Measurements from ENCODE around the gene NPAS2. TPM values are rescaled to one million over a fixed set of nuclear protein-coding genes. Genes with fewer than 3 reads are reported as not detected.

Gene NPAS2
- total RNA-seq, 1 donor from 2014 or later: 11.7 TPM

- DNase-seq (ENCODE audit: low read depth in 2 of 2): no peak
These were observed 33.3 kb downstream of the NPAS2 start for GRCh38 chr2:100852999-100853908.

DNA sequence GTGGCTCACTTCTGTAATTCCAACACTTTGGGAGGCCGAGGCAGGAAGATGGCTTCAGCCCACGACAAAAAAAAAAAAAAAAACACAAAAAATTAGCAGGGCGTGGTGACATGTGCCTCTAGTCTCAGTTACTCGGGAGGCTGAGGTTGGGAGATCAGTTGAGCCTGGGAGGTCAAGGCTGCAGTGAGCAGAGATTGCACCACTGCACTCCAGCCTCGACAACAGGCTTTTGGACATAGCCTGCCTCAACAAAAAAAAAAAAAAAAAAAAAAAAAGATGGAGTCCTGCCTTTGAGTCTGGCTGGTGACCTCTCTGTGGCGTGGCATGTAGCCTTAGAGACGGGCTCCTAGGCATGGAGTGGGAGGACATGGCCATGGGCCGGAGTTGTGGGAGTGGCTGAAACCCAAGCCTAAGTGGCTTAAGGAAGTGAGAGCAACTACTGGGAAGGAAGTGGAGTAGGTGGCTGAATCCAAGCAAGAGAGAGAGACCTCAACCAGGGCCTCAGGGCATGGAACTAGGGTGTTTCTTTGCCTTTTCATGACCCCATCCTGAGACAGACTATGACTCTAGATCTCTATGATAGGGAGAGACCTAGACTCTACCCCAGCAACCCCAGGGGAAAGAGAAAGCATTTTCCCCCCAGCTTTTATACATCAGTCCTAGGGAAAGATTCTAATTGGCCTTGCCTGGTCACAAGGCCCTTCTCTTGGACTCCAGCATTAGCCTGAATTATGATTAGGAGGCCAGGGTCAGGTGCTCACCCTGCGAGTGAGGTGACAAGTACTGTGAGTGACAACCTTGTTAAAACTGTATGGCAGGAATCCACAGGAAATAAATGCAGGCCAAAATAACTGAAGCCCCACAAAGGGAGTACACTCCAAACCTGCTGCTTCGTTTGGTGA, 34.2 kb downstream of the NPAS2 start:
- no peak for DNase-seq (ENCODE audit: low read depth in 2 of 2)

DNA sequence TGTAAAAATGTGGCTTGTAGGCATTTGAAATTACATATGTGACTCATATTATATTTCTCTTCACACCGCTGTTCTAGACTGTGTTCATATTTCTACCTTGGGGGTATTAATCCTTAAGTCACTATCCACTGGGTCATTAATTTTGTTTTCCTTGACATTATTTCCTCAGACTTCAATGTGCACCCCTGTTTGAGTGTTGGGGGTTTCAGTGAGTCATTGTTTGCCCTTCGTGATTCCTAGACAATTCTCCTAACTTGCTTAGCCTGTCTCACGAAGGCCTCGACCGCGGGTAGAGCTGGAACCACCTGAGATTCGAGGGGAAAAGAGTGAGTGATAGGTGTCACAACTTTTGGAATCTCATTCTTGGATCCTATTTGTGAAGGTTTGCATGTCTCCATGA, 35.1 kb downstream of the NPAS2 start:
- no peak for DNase-seq (ENCODE audit: low read depth in 2 of 2)

DNA sequence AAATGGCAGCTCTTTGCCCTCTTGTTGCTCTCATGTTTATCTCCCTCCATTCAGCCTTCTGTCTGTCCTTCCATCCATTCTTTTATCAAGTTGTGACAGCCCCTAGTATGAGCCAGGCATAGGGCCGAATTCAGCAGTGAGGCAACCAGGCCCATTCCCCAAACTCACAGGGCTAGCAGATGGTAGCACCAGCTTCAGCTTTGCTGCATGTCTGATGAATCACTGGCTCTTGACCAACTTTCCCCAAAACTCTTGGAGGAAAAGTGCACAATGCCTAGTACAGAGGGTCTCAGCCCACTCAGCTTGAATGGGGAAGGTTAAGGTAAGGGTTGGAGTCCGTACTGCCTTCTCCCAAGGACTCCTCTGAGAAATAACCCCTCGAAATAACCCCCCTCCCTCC, 35.7 kb downstream of the NPAS2 start:
- no peak for DNase-seq (ENCODE audit: low read depth in 2 of 2)

- no peak for DNase-seq (ENCODE audit: low read depth in 2 of 2)
These were observed 36.8 kb downstream of the NPAS2 start for GRCh38 chr2:100856732-100857131.

DNA sequence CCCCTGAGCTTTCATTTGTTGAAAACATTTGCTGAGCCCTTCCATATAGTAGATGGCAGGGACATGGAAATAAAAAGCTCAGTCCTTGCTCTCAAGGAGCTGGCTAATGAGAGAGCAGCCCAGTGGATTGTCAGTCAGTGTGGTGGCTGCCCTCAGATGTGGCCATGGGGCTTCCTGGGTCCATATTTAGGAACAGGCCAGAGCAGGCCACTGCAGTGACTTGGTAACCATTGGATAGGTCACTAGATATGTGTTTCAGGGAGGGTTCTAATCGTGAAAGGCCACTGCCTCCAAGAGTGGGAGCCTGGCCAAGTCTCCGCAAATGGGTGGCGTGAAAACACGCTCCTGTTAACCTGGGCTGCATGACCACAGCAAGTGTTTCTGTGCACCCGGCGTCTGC, 37.4 kb downstream of the NPAS2 start:
- peak in 1 of 2 donors; percentile 16 for DNase-seq (ENCODE audit: low read depth in 2 of 2)

DNA sequence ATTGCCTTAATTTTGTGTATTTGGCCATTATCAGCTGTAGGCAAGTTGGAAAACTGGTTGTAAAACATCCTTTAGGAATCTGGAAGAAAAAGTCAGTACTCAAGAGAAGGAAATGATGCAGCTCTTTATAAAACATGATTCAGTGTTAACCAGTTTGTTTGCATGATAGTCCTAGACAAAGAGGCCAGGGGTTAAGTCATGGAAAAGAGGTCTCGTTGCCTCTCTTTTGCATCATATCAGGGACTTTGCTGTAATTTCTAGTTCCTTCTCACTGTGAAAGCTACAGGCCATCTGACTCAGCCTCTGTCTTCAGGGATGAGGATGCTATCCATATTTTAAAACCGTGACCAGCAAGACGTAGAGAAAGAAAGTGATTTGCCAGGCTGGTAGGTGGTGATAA, 38.0 kb downstream of the NPAS2 start:
- peak in 1 of 2 donors; percentile 79 for DNase-seq (ENCODE audit: low read depth in 2 of 2)

DNA sequence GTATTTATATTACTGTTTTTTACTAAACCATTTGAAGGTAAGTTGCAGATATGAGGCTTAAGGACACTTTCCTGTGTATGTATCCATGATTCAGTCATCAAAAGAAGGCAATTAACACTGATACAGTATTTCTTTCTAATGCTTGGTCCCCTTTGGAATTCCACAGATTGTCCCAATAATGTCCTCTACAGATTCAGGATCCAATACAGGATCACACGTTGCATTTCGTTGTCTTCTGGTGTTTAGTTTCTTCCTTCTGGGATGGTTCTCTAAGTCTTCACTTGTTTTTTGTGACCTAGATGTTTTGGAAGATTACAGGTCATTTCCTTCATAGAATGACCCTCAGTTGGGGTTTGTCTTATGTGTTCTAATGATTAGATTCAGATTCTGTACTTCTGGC, 40.0 kb downstream of the NPAS2 start:
- no peak for DNase-seq (ENCODE audit: low read depth in 2 of 2)

GRCh38 chr2:100861340-100861739, 41.4 kb downstream of the NPAS2 start:
- DNase-seq (ENCODE audit: low read depth in 2 of 2): no peak

- DNase-seq (ENCODE audit: low read depth in 2 of 2): no peak
These were observed 42.1 kb downstream of the NPAS2 start for GRCh38 chr2:100862081-100862480.

DNA sequence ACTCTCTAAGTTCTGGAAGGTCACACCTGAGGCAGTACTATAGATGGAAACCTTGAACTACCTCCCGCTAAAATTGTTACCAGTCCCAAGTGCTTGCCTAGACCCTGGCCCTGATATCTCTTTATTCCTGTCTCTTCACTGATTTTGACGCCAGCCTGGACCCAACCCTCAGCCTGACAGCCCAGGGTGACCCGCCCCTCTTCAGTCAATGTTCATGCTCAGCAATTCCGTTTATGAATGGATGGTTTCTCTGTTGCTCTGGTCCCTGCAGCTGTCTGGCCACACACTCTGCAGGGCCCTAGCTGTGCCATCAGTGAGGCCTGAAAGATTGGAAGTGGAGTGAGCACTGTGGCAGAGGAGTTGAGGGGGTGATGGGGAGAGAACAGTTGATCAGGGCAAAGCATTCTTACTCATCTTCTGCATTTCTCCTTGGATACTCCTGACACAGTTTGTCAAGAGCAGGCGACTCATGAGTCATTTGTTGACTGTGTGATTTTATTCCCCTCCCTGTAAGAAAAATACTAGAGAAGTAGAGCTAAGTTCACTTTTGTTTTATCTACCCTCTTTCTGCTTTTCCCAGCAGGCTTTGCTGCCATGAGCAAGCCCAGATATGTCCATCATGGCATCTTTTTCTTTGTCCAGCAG, 46.0 kb downstream of the NPAS2 start:
- DNase-seq (ENCODE audit: low read depth in 2 of 2): peak in 1 of 2 donors; percentile 61

DNA sequence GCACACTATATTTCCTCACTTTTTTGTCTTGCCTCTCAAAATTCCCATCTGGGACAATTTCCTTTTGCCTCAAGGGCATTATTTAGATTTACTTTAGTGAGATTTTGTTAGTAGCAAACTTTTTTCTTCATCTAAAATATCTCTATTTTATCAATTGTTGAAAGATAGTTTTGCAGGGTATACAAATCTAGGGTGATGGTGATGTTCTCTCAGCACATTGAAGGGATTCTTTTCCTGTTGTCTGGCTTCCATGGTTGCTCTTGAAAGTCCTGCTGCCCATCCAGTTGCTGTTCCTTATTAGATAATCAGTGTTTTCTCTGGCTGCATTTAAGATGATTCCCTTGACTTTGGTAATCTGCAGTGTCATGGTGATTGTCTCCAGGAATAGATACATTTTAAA, 48.1 kb downstream of the NPAS2 start:
- DNase-seq (ENCODE audit: low read depth in 2 of 2): no peak

GRCh38 chr2:100869120-100869519, 49.2 kb downstream of the NPAS2 start:
- no peak for DNase-seq (ENCODE audit: low read depth in 2 of 2)

DNA sequence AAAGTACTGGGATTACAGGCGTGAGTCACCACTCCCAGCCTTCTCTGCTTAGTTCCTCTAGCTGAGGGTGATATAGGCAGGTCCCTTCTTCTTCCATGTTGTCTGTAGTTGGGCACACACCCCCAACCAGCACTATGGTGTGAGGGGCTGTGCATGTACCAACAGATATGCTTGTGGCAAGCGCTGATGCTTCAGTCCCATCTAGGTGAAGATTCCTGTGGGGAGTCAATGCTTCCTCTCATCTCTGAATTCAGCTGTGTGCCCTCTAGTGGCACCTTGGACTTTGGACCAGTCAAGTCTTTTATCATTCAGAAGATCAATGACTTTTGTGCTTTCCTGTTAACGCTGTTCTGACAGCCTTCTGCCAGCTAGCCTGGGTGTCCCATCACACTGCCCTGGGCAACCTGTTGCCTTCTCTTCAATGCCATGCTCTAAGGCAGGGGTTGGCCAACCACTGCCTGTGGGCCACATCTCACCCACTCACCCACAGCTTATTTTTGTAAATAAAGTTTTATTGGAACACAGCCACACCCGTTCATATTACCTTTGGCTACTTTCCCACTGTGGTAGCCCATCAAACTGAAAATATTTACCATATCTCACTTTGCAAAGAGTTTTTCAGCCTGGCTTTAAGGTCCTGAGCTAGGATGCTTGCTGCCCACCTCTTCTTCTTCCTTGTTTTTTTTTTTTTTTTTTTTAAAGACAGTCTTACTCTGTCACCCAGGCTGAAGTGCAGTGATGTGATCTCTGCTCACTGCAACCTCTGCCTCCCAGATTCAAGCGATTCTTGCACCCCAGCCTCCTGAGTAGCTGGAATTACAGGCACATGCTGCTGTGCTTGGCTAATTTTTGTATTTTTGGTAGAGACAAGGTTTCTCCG, 51.0 kb downstream of the NPAS2 start:
- peak; percentile 31 to 41 for DNase-seq (ENCODE audit: low read depth in 2 of 2)

DNA sequence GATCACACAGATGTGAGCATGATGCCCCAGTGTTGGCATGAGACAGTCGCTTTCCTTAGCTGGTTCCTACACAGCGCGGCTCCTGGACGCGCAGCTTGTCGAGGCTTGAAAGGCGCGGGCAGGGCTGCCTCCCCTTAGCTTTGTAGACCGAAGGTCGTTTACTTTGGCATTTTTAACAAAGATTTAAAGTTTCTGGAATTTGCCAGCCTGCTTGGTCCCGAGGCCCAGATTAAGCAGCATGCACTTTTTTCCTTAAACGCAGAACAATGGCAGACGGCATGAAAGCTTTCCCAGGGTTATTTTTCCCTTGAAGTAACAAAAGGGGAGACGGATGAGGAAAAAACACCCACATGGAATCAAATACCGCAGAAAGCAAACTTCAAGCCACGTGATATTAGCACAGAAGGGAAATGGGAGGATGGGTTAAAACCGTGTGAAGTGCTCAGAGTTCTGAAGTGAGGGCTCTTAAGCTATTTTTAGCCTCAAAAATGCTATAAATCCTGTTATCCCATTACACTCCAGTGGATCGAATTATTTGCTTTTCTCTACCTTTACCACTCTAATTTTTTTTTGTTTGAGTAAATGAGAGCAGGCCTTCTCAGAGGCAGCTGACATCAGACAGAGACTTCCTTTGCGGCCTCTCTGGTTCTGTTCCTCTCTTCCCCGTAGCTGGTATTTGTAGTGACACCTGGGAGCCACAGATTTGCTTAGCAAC, 55.7 kb downstream of the NPAS2 start:
- peak; percentile 78 to 91 for DNase-seq (ENCODE audit: low read depth in 2 of 2)

- DNase-seq (ENCODE audit: low read depth in 2 of 2): peak; percentile 19 to 31
These were observed 56.4 kb downstream of the NPAS2 start for GRCh38 chr2:100876231-100876860.

GRCh38 chr2:100877555-100877954, 57.6 kb downstream of the NPAS2 start:
- peak; percentile 19 to 64 for DNase-seq (ENCODE audit: low read depth in 2 of 2)

- peak in 1 of 2 donors; percentile 24 for DNase-seq (ENCODE audit: low read depth in 2 of 2)
These were observed 58.3 kb downstream of the NPAS2 start for GRCh38 chr2:100878000-100878791.

DNA sequence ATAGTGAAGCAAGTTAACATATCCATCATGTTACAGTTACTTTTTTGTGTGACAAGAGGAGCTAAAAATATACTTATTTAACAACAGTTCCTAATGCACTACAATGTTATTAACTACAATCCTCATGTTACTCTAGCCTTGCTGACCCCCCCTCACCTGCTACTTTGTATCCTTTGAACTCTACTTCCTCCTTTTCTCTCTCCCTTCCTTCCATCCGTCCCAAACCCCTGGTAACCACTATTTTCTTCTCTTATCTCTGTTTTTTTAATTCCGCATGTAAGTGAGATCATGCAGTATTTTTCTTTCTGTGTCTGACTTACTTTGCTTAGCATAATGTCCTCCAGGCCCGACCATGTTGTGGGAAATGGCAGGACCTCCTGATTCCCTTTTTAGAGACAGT, 59.4 kb downstream of the NPAS2 start:
- peak in 1 of 2 donors; percentile 95 for DNase-seq (ENCODE audit: low read depth in 2 of 2)
